ENCODE results near the gene FCN1. TPM values are rescaled to one million over a fixed set of nuclear protein-coding genes. Genes with fewer than 3 reads are reported as not detected.
A peak's percentile ranks its signal among the peaks of the same experiment; 100 is the strongest.

The FCN1 gene
- total and polyA plus RNA-seq, 10 of the 15 experiments (the other 5 are each of a cell fraction or from before 2014, with no cell fraction given): 0.08 TPM; not detected in 9

- Histone ChIP-seq H3K9ac (ENCODE audit: control insufficient read depth, insufficient read depth, low read length) (no peak overlapping the region), H3K4me3 (no peak overlapping the region), H3K4me1 (ENCODE audit: control insufficient read depth, insufficient read depth, low read length) (no peaks in the 10 kb centered on the region), H4K20me1 (ENCODE audit: control insufficient read depth, insufficient read depth) (no peaks in the 10 kb centered on the region), H3K79me2 (ENCODE audit: control insufficient read depth, insufficient read depth, low read length) (no peaks in the 10 kb centered on the region), H3K27me3 (replicated peaks in 1 of 2; ENCODE audit: control insufficient read depth in 2 of 2, insufficient read depth in 2 of 2, low read length in 1 of 2) (no peaks in the 10 kb centered on the region; a peak in 2 of 4 replicates), H3K27ac (ENCODE audit: control insufficient read depth, insufficient read depth) (no peak overlapping the region), H3K9me3 (replicated peaks; ENCODE audit: control insufficient read depth, insufficient read depth, low read length) (no peaks in the 10 kb centered on the region), H3K4me2 (ENCODE audit: control insufficient read depth, insufficient read depth) (no peak overlapping the region), H2AFZ (ENCODE audit: control insufficient read depth, low read depth, low read length) (no peak overlapping the region), H3K36me3 (ENCODE audit: control insufficient read depth in 2 of 2, insufficient read depth in 2 of 2, low read length in 1 of 2) (no peaks in the 10 kb centered on the region)
- RAD21 ChIA-PET (ENCODE audit: unreplicated experiment): no interaction called here
- no TSS peak for BruUV-seq (replicated peaks)
- 55% methylated on average over 9 of the region's 12 CpGs for WGBS (ENCODE audit: insufficient coverage, insufficient replicate concordance, low lambda C conversion rate, missing lambda C conversion rate)
- POLR2A ChIA-PET: no interaction called here
- DNase-seq (ENCODE audit: low read depth, low spot score): no peak
- in situ Hi-C loops (cut with MboI) (no loop called here), intact Hi-C loops (cut with micrococcal nuclease; ENCODE audit: unreplicated experiment) (no loop called here)
- no peak for ATAC-seq
- SMC1A ChIA-PET (ENCODE audit: uncharacterized antibody, unreplicated experiment): no interaction called here
- FAIRE-seq: no peak
- CTCF ChIA-PET: no interaction called here
- TF ChIP-seq E2F8 (IDR thresholded peaks at IDR 0.05; ENCODE audit: low read depth, partially characterized antibody): no peak
- no peak for TF ChIP-seq NFXL1 (IDR thresholded peaks at IDR 0.05; ENCODE audit: borderline replicate concordance)
- TF ChIP-seq NR2C1 (IDR thresholded peaks at IDR 0.05): peak; percentile 46
Measured at GRCh38 chr9:134945509-134946275, 28.0 kb upstream of the FCN1 start.

- Histone ChIP-seq H3K36me3 (ENCODE audit: control insufficient read depth in 2 of 2, insufficient read depth in 2 of 2, low read length in 1 of 2) (no peaks in the 10 kb centered on the region), H3K27me3 (replicated peaks in 1 of 2; ENCODE audit: control insufficient read depth in 2 of 2, insufficient read depth in 2 of 2, low read length in 1 of 2) (no peaks in the 10 kb centered on the region; a peak in 2 of 4 replicates), H2AFZ (ENCODE audit: control insufficient read depth, low read depth, low read length) (no peak overlapping the region), H3K4me1 (ENCODE audit: control insufficient read depth, insufficient read depth, low read length) (no peaks in the 10 kb centered on the region), H3K4me3 (no peak overlapping the region), H4K20me1 (ENCODE audit: control insufficient read depth, insufficient read depth) (no peaks in the 10 kb centered on the region), H3K9ac (ENCODE audit: control insufficient read depth, insufficient read depth, low read length) (no peak overlapping the region), H3K27ac (ENCODE audit: control insufficient read depth, insufficient read depth) (no peak overlapping the region), H3K9me3 (replicated peaks; ENCODE audit: control insufficient read depth, insufficient read depth, low read length) (no peaks in the 10 kb centered on the region), H3K79me2 (ENCODE audit: control insufficient read depth, insufficient read depth, low read length) (no peaks in the 10 kb centered on the region), H3K4me2 (ENCODE audit: control insufficient read depth, insufficient read depth) (no peak overlapping the region)
- no peak for DNase-seq (ENCODE audit: low read depth, low spot score)
- 29% methylated on average over 14 of the region's 14 CpGs for WGBS (ENCODE audit: insufficient coverage, insufficient replicate concordance, low lambda C conversion rate, missing lambda C conversion rate)
- ChIA-PET CTCF (no interaction called here), POLR2A (no interaction called here), RAD21 (ENCODE audit: unreplicated experiment) (no interaction called here), SMC1A (ENCODE audit: uncharacterized antibody, unreplicated experiment) (no interaction called here)
- no peak for FAIRE-seq
- ATAC-seq: no peak
- TF ChIP-seq NFYA (IDR thresholded peaks at IDR 0.05; ENCODE audit: borderline replicate concordance, low read depth, low read length): no peak
- no peak for TF ChIP-seq ZSCAN29 (IDR thresholded peaks at IDR 0.05)
- no peak for TF ChIP-seq CEBPB (IDR thresholded peaks at IDR 0.05; ENCODE audit: borderline replicate concordance in 1 of 2, low read depth in 2 of 2, low read length in 2 of 2)
- TF ChIP-seq BRCA1 (IDR thresholded peaks at IDR 0.05; ENCODE audit: low read depth, low read length): no peak
- no peak for TF ChIP-seq ESRRA (IDR thresholded peaks at IDR 0.05; ENCODE audit: low read length)
- TF ChIP-seq ZNF24 (IDR thresholded peaks at IDR 0.05): no peak
- TF ChIP-seq ZBTB4 (CRISPR knock-in tag; IDR thresholded peaks at IDR 0.05): no peak
- no peak for TF ChIP-seq BACH1 (IDR thresholded peaks at IDR 0.05; ENCODE audit: borderline replicate concordance)
- TF ChIP-seq JUNB (IDR thresholded peaks at IDR 0.05): no peak
- BruUV-seq (replicated peaks): no TSS peak
- in situ Hi-C loops (cut with MboI) (no loop called here), intact Hi-C loops (cut with micrococcal nuclease; ENCODE audit: unreplicated experiment) (no loop called here)
Measured at GRCh38 chr9:134944916-134945315, 27.2 kb upstream of the FCN1 start.

All from GM12878 (cell line).